Prostate gland (tissue), 2 donors: ENCODE measurements around the gene PDE8B.

ENCODE experiments used
- POLR2A ChIP-seq: fragments of 450-650 bp; IDR thresholded peaks from one replicate; pipeline ENCODE4 v1.6.1; 2016; ENCODE audit warnings: antibody characterized with exemption, mild to moderate bottlenecking
- POLR2AphosphoS5 ChIP-seq: sonication (generic); formaldehyde crosslinking; IDR thresholded peaks from one replicate; pipeline ENCODE4 v1.6.1; 2017; ENCODE audit warnings: antibody characterized with exemption
- TF ChIP-seq, protein P1 (sequence below), 4 experiments: fragments of 200-600 bp in 2 of 4; fragments of 450-650 bp in 2 of 4; sonication (generic) in 2 of 4; IDR thresholded peaks; 1 replicate in 3 of 4; 2 replicates in 1 of 4; pipeline ENCODE4 v1.5.1; 2016 to 2019; ENCODE audit warnings: antibody characterized with exemption in 4 of 4, mild to moderate bottlenecking in 2 of 4, moderate library complexity in 2 of 4

DNA sequence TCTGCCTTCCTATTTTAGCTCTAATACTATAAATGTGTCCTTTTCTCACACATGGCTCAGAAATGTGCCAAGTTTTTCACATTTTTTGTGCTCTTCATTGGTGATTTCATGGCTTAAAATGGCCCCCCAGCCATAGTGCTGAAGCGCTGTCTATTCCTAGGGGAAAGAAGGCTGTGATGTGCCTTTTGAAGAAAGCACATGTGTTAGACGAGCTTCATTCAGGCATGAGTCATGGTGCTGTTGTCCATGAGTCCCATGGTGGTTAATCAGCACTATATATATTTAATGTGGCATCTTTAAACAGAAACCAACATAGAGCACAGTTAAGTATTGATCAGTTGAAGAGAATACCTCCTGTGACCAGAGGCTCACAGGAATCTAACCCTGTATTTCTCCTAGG, 55.8 kb downstream of the PDE8B start:
- no peak for TF ChIP-seq POLR2AphosphoS5
- TF ChIP-seq, protein P1, sequence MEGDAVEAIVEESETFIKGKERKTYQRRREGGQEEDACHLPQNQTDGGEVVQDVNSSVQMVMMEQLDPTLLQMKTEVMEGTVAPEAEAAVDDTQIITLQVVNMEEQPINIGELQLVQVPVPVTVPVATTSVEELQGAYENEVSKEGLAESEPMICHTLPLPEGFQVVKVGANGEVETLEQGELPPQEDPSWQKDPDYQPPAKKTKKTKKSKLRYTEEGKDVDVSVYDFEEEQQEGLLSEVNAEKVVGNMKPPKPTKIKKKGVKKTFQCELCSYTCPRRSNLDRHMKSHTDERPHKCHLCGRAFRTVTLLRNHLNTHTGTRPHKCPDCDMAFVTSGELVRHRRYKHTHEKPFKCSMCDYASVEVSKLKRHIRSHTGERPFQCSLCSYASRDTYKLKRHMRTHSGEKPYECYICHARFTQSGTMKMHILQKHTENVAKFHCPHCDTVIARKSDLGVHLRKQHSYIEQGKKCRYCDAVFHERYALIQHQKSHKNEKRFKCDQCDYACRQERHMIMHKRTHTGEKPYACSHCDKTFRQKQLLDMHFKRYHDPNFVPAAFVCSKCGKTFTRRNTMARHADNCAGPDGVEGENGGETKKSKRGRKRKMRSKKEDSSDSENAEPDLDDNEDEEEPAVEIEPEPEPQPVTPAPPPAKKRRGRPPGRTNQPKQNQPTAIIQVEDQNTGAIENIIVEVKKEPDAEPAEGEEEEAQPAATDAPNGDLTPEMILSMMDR (IDR thresholded peaks at IDR 0.05): no peak
- no peak for TF ChIP-seq POLR2A
